HL-60 (cell line): Measurements from ENCODE around the gene HRAS.

ENCODE experiments used
- POLR2AphosphoS5 ChIP-seq: IDR thresholded peaks from 2 replicates; pipeline ENCODE4 v1.6.1; 2012; ENCODE audit warnings: low read depth
- TF ChIP-seq, protein P1 (sequence below): IDR thresholded peaks from one replicate; pipeline ENCODE4 v1.5.1; 2011; ENCODE audit warnings: low read length, control low read depth, inconsistent platforms; ENCODE audit not compliant: insufficient read depth

DNA sequence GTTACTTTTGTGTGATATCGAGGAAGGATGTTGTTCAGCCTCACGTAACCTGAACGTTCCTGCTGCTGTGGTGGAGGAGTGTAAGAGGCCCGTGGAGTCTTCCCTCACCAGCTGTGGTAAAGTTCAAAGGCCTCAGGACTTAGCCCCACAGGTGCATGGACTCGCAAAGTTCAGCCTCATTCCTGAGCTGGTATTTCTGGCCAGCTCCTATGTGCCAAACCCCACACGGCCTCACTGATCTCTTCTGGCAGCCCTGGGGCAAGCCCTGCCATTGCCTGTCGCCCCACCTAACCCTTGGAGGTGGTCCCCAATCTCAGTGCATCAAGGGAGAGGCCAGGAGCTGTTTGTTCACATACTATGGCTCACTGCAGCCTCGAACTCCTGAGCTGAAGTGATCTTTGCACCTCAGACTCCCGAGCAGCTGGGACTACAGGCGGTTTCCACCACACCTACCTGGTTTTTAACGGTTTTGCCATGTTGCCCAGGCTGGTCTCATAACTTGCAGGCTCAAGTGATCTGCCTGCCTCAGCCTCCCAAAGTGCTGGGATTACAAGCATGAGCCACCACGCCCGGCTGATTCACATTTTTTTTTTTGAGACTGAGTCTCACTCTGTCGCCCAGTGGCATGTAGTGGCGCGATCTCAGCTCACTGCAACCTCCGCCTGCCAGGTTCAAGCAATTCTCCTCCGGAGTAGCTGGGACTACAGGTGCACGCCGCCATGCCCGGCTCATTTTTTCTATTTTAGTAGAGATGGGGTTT lies 43.1 kb upstream of the HRAS start:
- TF ChIP-seq, protein P1, sequence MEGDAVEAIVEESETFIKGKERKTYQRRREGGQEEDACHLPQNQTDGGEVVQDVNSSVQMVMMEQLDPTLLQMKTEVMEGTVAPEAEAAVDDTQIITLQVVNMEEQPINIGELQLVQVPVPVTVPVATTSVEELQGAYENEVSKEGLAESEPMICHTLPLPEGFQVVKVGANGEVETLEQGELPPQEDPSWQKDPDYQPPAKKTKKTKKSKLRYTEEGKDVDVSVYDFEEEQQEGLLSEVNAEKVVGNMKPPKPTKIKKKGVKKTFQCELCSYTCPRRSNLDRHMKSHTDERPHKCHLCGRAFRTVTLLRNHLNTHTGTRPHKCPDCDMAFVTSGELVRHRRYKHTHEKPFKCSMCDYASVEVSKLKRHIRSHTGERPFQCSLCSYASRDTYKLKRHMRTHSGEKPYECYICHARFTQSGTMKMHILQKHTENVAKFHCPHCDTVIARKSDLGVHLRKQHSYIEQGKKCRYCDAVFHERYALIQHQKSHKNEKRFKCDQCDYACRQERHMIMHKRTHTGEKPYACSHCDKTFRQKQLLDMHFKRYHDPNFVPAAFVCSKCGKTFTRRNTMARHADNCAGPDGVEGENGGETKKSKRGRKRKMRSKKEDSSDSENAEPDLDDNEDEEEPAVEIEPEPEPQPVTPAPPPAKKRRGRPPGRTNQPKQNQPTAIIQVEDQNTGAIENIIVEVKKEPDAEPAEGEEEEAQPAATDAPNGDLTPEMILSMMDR: no peak
- no peak for TF ChIP-seq POLR2AphosphoS5
